ENCODE data around the gene GDF10. TPM values are rescaled to one million over a fixed set of nuclear protein-coding genes. Genes with fewer than 3 reads are reported as not detected.

GDF10 gene
- total RNA-seq, 1 experiment from 2014 or later, result not detected

- H3K27me3 ChIP-seq (replicated peaks), result no peaks in the 10 kb centered on the region
- no peaks in the 10 kb centered on the region for H3K4me1 ChIP-seq (replicated peaks)
- H3K27ac ChIP-seq, result no peak overlapping the region
- no peaks in the 10 kb centered on the region for H3K9me3 ChIP-seq (replicated peaks)
- DNase-seq (ENCODE audit: low read depth in 1 of 2, low spot score in 2 of 2), result no peak
- no peaks in the 10 kb centered on the region for H3K36me3 ChIP-seq
- H3K4me3 ChIP-seq, result no peak overlapping the region
Measured at GRCh38 chr10:47330804-47331203, 30.8 kb downstream of the GDF10 start.

DNA sequence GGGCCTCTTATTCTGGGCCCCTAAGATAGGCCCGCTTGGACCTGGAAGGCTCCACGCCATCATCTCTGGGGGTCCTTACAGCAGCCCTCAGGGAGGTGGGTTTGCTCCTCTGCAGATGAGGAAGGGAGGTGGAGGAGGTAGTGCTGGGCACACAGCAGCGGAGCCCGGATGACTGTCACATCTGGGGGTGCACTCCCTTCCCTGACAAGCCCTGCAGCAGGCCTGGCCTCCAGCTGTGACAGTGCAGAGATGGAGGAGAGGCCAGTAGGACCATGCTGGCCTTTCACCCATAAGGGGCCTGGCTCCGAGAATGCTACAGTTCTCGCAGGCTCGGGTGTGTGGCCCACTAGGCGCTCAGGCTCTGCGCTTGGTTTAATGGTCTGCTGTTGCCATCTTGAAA is 31.5 kb downstream of the GDF10 start:
- H3K4me3 ChIP-seq, result no peak overlapping the region
- no peaks in the 10 kb centered on the region for H3K27me3 ChIP-seq (replicated peaks)
- no peak overlapping the region for H3K27ac ChIP-seq
- DNase-seq (ENCODE audit: low read depth in 1 of 2, low spot score in 2 of 2), result no peak
- no peaks in the 10 kb centered on the region for H3K36me3 ChIP-seq
- peaks cover 5% of the 10 kb centered on the region for H3K4me1 ChIP-seq (replicated peaks)
- no peaks in the 10 kb centered on the region for H3K9me3 ChIP-seq (replicated peaks)

DNA sequence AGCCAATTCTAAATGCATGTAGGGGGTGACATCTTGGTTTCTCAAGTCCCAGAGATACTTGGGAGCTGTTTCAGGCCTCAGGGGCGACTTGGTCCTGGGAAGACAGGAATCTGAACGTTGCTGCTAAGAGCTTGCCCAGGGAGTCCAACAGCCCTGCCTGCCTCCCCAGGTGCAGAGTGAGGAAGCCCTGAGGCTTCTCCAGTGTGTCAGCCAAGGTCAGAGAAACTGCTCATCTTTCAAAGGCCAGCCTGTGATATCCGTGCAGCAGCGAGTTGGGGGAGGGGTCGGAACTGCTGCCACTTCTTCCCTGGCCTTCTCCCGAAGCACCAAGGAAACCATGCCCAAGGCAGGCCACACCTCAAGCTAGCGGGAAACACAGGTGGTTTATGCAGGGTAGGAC is 32.0 kb downstream of the GDF10 start:
- no peaks in the 10 kb centered on the region for H3K36me3 ChIP-seq
- no peak for DNase-seq (ENCODE audit: low read depth in 1 of 2, low spot score in 2 of 2)
- no peak overlapping the region for H3K4me3 ChIP-seq
- H3K9me3 ChIP-seq (replicated peaks), result no peaks in the 10 kb centered on the region
- no peak overlapping the region for H3K27ac ChIP-seq
- H3K4me1 ChIP-seq (replicated peaks), result peaks cover 9% of the 10 kb centered on the region
- no peaks in the 10 kb centered on the region for H3K27me3 ChIP-seq (replicated peaks)

GRCh38 chr10:47332371-47332770 is 32.4 kb downstream of the GDF10 start:
- Histone ChIP-seq H3K36me3 (no peaks in the 10 kb centered on the region), H3K9me3 (replicated peaks) (no peaks in the 10 kb centered on the region), H3K4me3 (no peak overlapping the region), H3K4me1 (replicated peaks) (peaks cover 12% of the 10 kb centered on the region), H3K27me3 (replicated peaks) (no peaks in the 10 kb centered on the region), H3K27ac (no peak overlapping the region)
- DNase-seq (ENCODE audit: low read depth in 1 of 2, low spot score in 2 of 2), result no peak

DNA sequence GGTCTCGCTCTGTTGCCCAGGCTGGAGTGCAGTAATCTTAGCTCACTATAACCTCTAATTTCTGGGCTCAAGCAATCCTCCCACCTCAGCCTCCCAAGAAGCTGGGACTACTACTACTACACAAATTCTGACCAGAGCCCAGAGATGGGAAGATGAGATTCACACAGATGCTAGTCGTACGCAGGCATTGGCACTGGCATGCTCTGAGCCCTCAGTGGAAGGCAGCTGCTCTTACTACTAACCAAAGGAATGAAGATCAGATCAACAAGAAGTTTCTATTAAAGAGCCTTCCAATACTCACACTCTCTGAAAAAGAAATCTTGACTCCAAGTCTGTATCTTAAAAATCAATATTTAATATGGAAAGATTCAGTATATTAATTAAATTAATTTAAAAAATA is 32.9 kb downstream of the GDF10 start:
- Histone ChIP-seq H3K27ac (no peak overlapping the region), H3K4me1 (replicated peaks) (peaks cover 12% of the 10 kb centered on the region), H3K9me3 (replicated peaks) (no peaks in the 10 kb centered on the region), H3K27me3 (replicated peaks) (no peaks in the 10 kb centered on the region), H3K4me3 (no peak overlapping the region), H3K36me3 (no peaks in the 10 kb centered on the region)
- DNase-seq (ENCODE audit: low read depth in 1 of 2, low spot score in 2 of 2), result no peak

GRCh38 chr10:47333532-47333931 is 33.5 kb downstream of the GDF10 start:
- Histone ChIP-seq H3K27me3 (replicated peaks) (no peaks in the 10 kb centered on the region), H3K4me1 (replicated peaks) (peaks cover 12% of the 10 kb centered on the region), H3K27ac (no peak overlapping the region), H3K4me3 (no peak overlapping the region), H3K36me3 (no peaks in the 10 kb centered on the region), H3K9me3 (replicated peaks) (no peaks in the 10 kb centered on the region)
- DNase-seq (ENCODE audit: low read depth in 1 of 2, low spot score in 2 of 2), result no peak

- Histone ChIP-seq H3K27ac (no peak overlapping the region), H3K36me3 (no peaks in the 10 kb centered on the region), H3K9me3 (replicated peaks) (no peaks in the 10 kb centered on the region), H3K27me3 (replicated peaks) (no peaks in the 10 kb centered on the region), H3K4me3 (no peak overlapping the region), H3K4me1 (replicated peaks) (peaks cover 12% of the 10 kb centered on the region)
- DNase-seq (ENCODE audit: low read depth in 1 of 2, low spot score in 2 of 2), result no peak
Measured at GRCh38 chr10:47334466-47335295, 34.7 kb downstream of the GDF10 start.

DNA sequence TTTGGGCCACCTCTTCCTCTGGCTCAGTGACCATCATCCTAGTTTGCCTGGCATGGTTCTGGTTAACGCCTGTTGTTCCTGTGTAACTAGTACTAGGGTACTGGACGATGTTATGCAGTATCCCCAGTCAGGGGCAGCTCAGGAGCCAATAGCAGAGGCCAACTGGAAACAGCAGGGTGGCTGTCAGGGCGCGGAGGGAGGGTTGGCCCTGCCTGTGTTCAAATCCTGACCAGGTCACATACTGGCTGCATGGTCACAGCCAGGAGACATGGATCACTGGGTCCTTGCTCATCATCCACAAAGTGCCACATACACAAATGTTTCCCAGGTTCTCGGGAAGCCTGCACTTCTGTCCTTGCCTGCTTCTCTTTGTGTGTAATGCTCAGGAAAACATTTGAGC is 35.9 kb downstream of the GDF10 start:
- Histone ChIP-seq H3K27me3 (replicated peaks) (no peaks in the 10 kb centered on the region), H3K4me1 (replicated peaks) (peaks cover 12% of the 10 kb centered on the region), H3K36me3 (no peaks in the 10 kb centered on the region), H3K4me3 (no peak overlapping the region), H3K9me3 (replicated peaks) (no peaks in the 10 kb centered on the region), H3K27ac (no peak overlapping the region)
- DNase-seq (ENCODE audit: low read depth in 1 of 2, low spot score in 2 of 2), result no peak

- H3K4me1 ChIP-seq (replicated peaks), result peaks cover 12% of the 10 kb centered on the region
- no peaks in the 10 kb centered on the region for H3K9me3 ChIP-seq (replicated peaks)
- H3K27me3 ChIP-seq (replicated peaks), result no peaks in the 10 kb centered on the region
- no peaks in the 10 kb centered on the region for H3K36me3 ChIP-seq
- DNase-seq (ENCODE audit: low read depth in 1 of 2, low spot score in 2 of 2), result peak in 1 of 2 experiments; percentile 28
- H3K4me3 ChIP-seq, result no peak overlapping the region
- H3K27ac ChIP-seq, result no peak overlapping the region
Measured at GRCh38 chr10:47336387-47337134, 36.6 kb downstream of the GDF10 start.

DNA sequence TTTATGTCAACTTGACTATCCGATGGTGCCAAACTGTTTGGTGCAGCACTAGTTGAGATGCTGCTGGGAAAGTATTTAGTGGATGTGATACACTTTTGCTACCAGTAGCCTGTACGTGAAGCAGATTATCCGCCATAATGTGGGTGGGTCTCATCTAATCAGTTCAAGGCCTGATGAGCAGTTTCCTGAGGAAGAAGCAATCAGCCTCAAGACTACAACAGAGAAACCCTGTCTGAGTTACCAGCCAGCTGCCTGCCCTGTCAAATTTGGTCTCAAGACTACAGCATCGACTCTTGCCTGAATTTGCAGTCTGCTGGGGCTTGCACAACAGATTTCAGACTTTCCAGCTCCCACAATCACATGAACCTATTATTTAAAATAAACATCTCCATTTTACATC is 37.3 kb downstream of the GDF10 start:
- DNase-seq (ENCODE audit: low read depth in 1 of 2, low spot score in 2 of 2), result no peak
- Histone ChIP-seq H3K27ac (no peak overlapping the region), H3K4me3 (no peak overlapping the region), H3K9me3 (replicated peaks) (no peaks in the 10 kb centered on the region), H3K36me3 (no peaks in the 10 kb centered on the region), H3K4me1 (replicated peaks) (peaks cover 12% of the 10 kb centered on the region), H3K27me3 (replicated peaks) (no peaks in the 10 kb centered on the region)

DNA sequence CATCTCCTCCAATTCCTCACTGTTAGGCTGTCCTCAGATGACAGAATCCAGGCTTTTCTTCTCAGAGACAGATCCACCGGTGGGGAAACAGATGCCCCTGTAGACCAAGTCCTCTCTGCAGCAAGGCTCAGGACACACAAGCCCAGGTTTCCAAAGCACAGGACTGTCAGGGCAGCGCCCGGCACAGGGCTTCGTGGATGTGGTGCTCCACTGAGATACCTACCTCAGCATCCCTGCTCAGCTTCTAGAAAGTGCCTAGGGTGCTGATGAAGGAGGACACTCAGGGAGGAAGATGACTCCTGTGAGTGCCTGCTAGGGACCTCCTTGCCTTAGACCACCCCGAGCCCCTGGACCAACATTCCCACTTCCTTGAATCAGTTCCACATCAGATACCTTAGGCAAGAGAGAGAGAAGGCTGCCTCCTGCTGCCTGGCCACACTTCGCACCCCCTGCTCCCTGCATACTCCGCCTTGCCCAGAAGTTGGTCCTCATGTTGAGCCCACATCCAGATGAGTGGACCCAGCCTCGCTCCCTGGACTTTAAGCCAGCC is 39.3 kb downstream of the GDF10 start:
- Histone ChIP-seq H3K36me3 (no peaks in the 10 kb centered on the region), H3K27me3 (replicated peaks) (peaks cover 6% of the 10 kb centered on the region), H3K4me3 (no peak overlapping the region), H3K27ac (no peak overlapping the region), H3K4me1 (replicated peaks) (peaks cover 12% of the 10 kb centered on the region), H3K9me3 (replicated peaks) (no peaks in the 10 kb centered on the region)
- DNase-seq (ENCODE audit: low read depth in 1 of 2, low spot score in 2 of 2), result no peak

DNA sequence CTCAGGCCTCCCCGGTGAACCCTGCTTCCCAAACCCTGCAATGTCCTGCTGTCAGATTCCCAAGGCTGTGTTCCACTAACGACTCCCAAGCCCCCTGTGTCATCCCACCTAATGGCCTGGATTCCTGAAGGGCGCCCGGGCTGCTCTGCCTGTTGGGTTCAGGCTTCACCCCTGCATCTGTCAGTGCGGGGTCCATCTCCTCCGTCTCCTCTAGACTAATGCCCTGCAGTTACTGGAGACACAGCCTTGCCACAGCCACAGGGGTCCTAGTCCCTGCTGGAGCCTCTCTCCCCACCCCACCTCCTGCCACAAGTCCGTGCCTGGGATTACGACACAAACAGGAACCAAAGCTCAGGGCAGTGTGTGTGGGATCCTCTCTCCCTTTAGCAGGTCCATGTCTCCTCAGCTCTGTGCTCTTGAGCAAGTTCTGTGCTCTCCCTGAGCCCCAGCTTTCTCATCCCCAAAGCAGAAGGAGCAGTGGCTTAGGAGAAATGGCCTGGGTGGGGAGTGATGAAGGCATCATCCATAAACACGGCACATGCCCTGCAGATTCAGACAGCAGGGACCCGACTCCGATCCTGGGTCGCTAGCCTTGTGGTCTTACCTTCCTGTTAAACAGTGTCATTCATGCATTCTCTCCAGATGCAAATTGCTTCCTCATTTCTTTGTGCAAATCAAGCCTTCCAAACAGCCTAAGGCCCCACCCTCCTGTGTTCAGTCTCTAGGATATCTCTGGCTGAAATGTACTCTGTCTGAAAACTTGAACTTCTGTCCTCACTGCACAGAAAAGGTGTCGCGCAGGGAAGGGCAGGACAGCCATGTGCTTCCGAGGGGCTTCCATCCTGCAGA is 40.0 kb downstream of the GDF10 start:
- H3K27ac ChIP-seq, result no peak overlapping the region

DNA sequence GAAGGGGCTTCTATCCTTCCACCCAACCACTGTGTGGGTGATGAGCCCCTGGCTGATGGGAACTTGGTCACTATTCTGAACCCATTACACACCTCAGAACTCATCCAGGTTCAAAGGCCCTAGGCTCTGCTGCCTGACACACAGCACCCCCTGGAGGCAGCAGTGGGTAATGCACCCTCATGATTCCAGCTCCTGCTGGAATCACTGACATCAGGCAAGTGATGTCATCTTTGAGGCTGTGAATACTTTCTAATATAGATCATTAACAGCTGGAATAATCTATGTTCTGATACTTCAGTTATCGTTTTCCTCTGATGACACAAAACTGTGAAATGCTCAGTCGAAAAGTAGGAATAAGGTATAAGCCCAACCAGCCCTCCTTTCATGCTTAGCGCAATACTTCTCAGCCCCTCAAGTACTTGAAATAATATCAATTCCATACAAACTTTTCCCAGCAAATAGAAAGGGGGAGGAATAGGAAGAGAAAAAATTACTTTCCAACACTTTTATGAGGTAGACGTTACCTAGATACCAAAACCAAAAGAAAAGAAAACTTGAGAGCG is 40.7 kb downstream of the GDF10 start:
- Histone ChIP-seq H3K9me3 (replicated peaks) (no peaks in the 10 kb centered on the region), H3K36me3 (no peaks in the 10 kb centered on the region), H3K27ac (no peak overlapping the region), H3K4me3 (no peak overlapping the region), H3K4me1 (replicated peaks) (peaks cover 12% of the 10 kb centered on the region), H3K27me3 (replicated peaks) (peaks cover 16% of the 10 kb centered on the region)
- peak; percentile 48 to 62 for DNase-seq (ENCODE audit: low read depth in 1 of 2, low spot score in 2 of 2)

More for the DNA sequence above, 40.0 kb downstream of the GDF10 start:
- Histone ChIP-seq H3K36me3 (no peaks in the 10 kb centered on the region), H3K9me3 (replicated peaks) (no peaks in the 10 kb centered on the region), H3K4me3 (no peak overlapping the region), H3K27me3 (replicated peaks) (peaks cover 13% of the 10 kb centered on the region), H3K4me1 (replicated peaks) (peaks cover 12% of the 10 kb centered on the region)
- DNase-seq (ENCODE audit: low read depth in 1 of 2, low spot score in 2 of 2), result no peak
